K562 (cell line): ENCODE results near the gene TMEM184C. TPM values are rescaled to one million over a fixed set of nuclear protein-coding genes. Genes with fewer than 3 reads are reported as not detected.

ENCODE experiments used
- HDAC6 ChIP-seq: IDR thresholded peaks from 2 replicates; pipeline ENCODE4 v1.6.1; 2012; ENCODE audit warnings: low read depth, mild to moderate bottlenecking, control low read depth, inconsistent platforms, low read length, moderate library complexity
- MAFF ChIP-seq: IDR thresholded peaks from 2 replicates; pipeline ENCODE4 v1.6.1; 2012; ENCODE audit warnings: low read length, improper control_type of control experiment
- NFE2L1 ChIP-seq: fragments of 450-650 bp; IDR thresholded peaks from 2 replicates; pipeline ENCODE4 v1.6.1; 2016; ENCODE audit warnings: missing genetic modification characterization, low read depth, mild to moderate bottlenecking, missing compliant biosample characterization, moderate library complexity, borderline replicate concordance
- NR1H2 ChIP-seq: sonication (generic); formaldehyde crosslinking; IDR thresholded peaks from 2 replicates; pipeline ENCODE4 v1.4.0; 2020; ENCODE audit warnings: mild to moderate bottlenecking, missing genetic modification reagents
- NUFIP1 ChIP-seq: fragments of 450-650 bp; IDR thresholded peaks from 2 replicates; pipeline ENCODE4 v1.6.1; 2018; ENCODE audit not compliant: partially characterized antibody
- POLR3G ChIP-seq: IDR thresholded peaks from 2 replicates; pipeline ENCODE4 v1.6.1; 2011; ENCODE audit not compliant: insufficient read length, insufficient replicate concordance; ENCODE audit errors: extremely low read depth
- STAG1 ChIP-seq: sonication (generic); formaldehyde crosslinking; IDR thresholded peaks from 2 replicates; pipeline ENCODE4 v1.5.0; 2020; ENCODE audit warnings: missing genetic modification reagents, borderline replicate concordance
- TEAD4 ChIP-seq, 2 experiments: sonication (generic) in 1 of 2; formaldehyde crosslinking in 1 of 2; IDR thresholded peaks; 2 replicates each; pipeline versions ENCODE4 v1.6.1 to v1.8.0; 2012 to 2022; ENCODE audit warnings: borderline replicate concordance in 1 of 2, inconsistent platforms in 1 of 2, low read length in 1 of 2, mild to moderate bottlenecking in 1 of 2, missing genetic modification reagents in 1 of 2
- U2AF1 ChIP-seq: fragments of 200-400 bp; formaldehyde crosslinking; optimal IDR thresholded peaks from 2 replicates; pipeline ENCODE3; 2017; ENCODE audit warnings: mild to moderate bottlenecking, low read depth, low read length, moderate library complexity
- ZBTB1 ChIP-seq: sonication (generic); formaldehyde crosslinking; IDR thresholded peaks from 2 replicates; pipeline ENCODE4 v1.8.1; 2023; ENCODE audit warnings: missing genetic modification reagents, low read depth, mild to moderate bottlenecking, borderline replicate concordance
- ZNF239 ChIP-seq: fragments of 250-450 bp; sonication (Bioruptor Pico); IDR thresholded peaks from 2 replicates; pipeline ENCODE4 v1.4.0; 2020; ENCODE audit warnings: mild to moderate bottlenecking
- ZNF507 ChIP-seq: conservative IDR thresholded peaks from 2 replicates; pipeline ENCODE4 v1.6.1; 2017; ENCODE audit warnings: missing genetic modification characterization, missing compliant biosample characterization
- polyA plus RNA-seq, 8 experiments: library from polyadenylated mRNA; depleted of rRNA in 4 of 8; stranded (reverse) in 5 of 8; unstranded in 3 of 8; fragments of >200 nt; fragmentation: Nextera tagmentation in 2 of 8; fragmentation: Illumina TruSeq in 1 of 8; extraction: Ambion mirVana in 2 of 8; extraction: Trizol in 1 of 8; gene quantifications; 2 replicates each; pipeline versions ENCODE4 v1.2.1 to v1.2.3, GENCODE V29; 2011 to 2014; ENCODE audit warnings: inconsistent platforms in 1 of 8, missing spikeins in 1 of 8
- total RNA-seq, 7 experiments: library from RNA; depleted of rRNA in 6 of 7; stranded (reverse); fragments of >200 nt in 6 of 7; fragmentation: Illumina TruSeq in 2 of 7; extraction: Trizol in 2 of 7; gene quantifications; 2 replicates each; pipeline versions ENCODE4 v1.2.1 to v1.2.3, GENCODE V29; 2011 to 2021; ENCODE audit warnings: low replicate concordance in 1 of 7
- TF ChIP-seq, protein P1 (sequence below): fragments of 250-450 bp; sonication (Bioruptor Pico); IDR thresholded peaks from 2 replicates; pipeline ENCODE4 v1.5.0; 2022; ENCODE audit warnings: mild to moderate bottlenecking
- TF ChIP-seq, protein P2 (sequence below): fragments of 250-450 bp; sonication (Bioruptor Pico); IDR thresholded peaks from 2 replicates; pipeline ENCODE4 v1.8.0; 2021; ENCODE audit warnings: borderline replicate concordance, mild to moderate bottlenecking, moderate library complexity; ENCODE audit not compliant: poor library complexity, severe bottlenecking
- TF ChIP-seq, protein P3 (sequence below), 3 experiments: fragments of 200-800 bp in 1 of 3; fragments of 250-450 bp in 1 of 3; fragments of 450-650 bp in 1 of 3; sonication (Bioruptor Pico) in 1 of 3; sonication (Bioruptor generic) in 1 of 3; formaldehyde crosslinking in 1 of 3; IDR thresholded peaks; 2 replicates each; pipeline versions ENCODE4 v1.6.1 to v1.8.0; 2016 to 2022; ENCODE audit warnings: mild to moderate bottlenecking in 2 of 3, missing genetic modification characterization in 2 of 3, missing compliant biosample characterization in 1 of 3, moderate library complexity in 1 of 3
- TF ChIP-seq, protein P4 (sequence below), 2 experiments: IDR thresholded peaks; 2 replicates each; pipeline ENCODE4 v1.6.1; 2011; ENCODE audit warnings: borderline replicate concordance in 1 of 2, control low read depth in 1 of 2, low read depth in 1 of 2, low read length in 1 of 2, mild to moderate bottlenecking in 1 of 2, mixed read lengths in 1 of 2, moderate library complexity in 1 of 2; ENCODE audit not compliant: insufficient read depth in 1 of 2, insufficient read length in 1 of 2, poor library complexity in 1 of 2, severe bottlenecking in 1 of 2; ENCODE audit errors: extremely low read depth in 1 of 2

Gene TMEM184C
- total and polyA plus RNA-seq, 9 of the 15 experiments (the other 6 are each of a cell fraction or from before 2014, with no cell fraction given) = 3.9 to 24.2 (median 18.2) TPM

DNA sequence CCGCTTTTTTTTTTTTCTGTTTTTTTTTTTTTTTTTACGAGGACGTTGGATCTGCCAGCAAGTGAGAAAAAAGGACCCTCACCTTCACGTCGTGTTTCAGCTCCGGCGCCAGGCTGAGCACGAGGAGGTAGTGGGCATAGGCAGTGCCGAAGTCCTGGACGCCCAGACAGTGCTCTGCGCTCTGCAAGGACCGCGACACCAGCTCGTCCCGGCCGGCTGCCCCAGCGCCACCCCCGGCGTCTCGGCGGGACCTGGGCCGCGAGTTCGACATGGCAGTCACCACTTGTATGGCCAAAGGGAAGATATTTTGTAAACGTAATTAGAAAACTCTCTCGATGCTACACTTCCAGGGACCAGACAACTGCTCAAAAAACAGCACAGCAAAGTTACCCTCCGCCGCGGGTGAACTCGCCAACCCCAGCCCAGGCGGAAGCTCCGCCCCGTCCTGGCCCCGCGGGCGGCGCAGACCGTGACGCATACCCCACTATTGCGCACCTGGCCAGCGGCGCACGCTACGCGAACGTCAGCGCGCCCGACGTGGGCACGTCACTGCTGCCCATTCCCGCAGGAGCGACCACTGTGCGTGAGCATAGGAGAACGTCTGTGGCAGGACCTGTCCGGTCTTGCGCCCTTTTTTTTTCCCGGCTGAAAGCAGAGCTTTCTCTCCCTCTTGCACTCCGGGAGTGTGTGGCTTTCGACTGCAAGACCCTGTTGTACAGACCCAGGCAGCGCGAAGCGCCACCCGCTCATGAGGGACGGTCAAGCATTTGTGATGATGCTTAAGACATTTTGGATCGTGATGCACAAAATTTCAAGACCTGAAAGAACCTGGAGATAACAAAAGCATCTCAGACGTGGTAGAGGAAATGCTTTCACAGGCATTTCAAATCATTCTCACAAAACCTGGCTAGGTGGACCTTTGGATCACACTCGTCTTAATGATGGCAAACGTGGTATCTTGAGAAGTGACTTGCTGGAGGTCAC is 66.8 kb downstream of the TMEM184C start, which contains the start of gene PRMT9 (continued):
- TF ChIP-seq, protein P1, sequence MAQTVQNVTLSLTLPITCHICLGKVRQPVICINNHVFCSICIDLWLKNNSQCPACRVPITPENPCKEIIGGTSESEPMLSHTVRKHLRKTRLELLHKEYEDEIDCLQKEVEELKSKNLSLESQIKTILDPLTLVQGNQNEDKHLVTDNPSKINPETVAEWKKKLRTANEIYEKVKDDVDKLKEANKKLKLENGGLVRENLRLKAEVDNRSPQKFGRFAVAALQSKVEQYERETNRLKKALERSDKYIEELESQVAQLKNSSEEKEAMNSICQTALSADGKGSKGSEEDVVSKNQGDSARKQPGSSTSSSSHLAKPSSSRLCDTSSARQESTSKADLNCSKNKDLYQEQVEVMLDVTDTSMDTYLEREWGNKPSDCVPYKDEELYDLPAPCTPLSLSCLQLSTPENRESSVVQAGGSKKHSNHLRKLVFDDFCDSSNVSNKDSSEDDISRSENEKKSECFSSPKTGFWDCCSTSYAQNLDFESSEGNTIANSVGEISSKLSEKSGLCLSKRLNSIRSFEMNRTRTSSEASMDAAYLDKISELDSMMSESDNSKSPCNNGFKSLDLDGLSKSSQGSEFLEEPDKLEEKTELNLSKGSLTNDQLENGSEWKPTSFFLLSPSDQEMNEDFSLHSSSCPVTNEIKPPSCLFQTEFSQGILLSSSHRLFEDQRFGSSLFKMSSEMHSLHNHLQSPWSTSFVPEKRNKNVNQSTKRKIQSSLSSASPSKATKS (CRISPR knock-in tag) = no peak
- TF ChIP-seq ZNF239 (no peak), U2AF1 (no peak), HDAC6 (no peak), POLR3G (no peak), STAG1 (CRISPR knock-in tag) (no peak), NUFIP1 (no peak), ZBTB1 (CRISPR knock-in tag) (no peak), MAFF (no peak), NR1H2 (CRISPR knock-in tag) (0 out of 2 replicates have a peak, but pooled peaks have one; percentile 83), NFE2L1 (tag) (no peak), TEAD4 (IDR thresholded peaks at IDR 0.05; ENCODE audit: low read length) (peak; percentile 26), TEAD4 (CRISPR knock-in tag; IDR thresholded peaks at IDR 0.05; ENCODE audit: borderline replicate concordance) (no peak), ZNF507 (tag) (no peak)
- TF ChIP-seq, protein P2, sequence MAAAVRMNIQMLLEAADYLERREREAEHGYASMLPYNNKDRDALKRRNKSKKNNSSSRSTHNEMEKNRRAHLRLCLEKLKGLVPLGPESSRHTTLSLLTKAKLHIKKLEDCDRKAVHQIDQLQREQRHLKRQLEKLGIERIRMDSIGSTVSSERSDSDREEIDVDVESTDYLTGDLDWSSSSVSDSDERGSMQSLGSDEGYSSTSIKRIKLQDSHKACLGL = no peak
- TF ChIP-seq, protein P3, sequence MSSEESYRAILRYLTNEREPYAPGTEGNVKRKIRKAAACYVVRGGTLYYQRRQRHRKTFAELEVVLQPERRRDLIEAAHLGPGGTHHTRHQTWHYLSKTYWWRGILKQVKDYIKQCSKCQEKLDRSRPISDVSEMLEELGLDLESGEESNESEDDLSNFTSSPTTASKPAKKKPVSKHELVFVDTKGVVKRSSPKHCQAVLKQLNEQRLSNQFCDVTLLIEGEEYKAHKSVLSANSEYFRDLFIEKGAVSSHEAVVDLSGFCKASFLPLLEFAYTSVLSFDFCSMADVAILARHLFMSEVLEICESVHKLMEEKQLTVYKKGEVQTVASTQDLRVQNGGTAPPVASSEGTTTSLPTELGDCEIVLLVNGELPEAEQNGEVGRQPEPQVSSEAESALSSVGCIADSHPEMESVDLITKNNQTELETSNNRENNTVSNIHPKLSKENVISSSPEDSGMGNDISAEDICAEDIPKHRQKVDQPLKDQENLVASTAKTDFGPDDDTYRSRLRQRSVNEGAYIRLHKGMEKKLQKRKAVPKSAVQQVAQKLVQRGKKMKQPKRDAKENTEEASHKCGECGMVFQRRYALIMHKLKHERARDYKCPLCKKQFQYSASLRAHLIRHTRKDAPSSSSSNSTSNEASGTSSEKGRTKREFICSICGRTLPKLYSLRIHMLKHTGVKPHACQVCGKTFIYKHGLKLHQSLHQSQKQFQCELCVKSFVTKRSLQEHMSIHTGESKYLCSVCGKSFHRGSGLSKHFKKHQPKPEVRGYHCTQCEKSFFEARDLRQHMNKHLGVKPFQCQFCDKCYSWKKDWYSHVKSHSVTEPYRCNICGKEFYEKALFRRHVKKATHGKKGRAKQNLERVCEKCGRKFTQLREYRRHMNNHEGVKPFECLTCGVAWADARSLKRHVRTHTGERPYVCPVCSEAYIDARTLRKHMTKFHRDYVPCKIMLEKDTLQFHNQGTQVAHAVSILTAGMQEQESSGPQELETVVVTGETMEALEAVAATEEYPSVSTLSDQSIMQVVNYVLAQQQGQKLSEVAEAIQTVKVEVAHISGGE (CRISPR knock-in tag; IDR thresholded peaks at IDR 0.05) = peak in 1 of 3 experiments; percentile 52; a peak in 1 of 6 replicates
- TF ChIP-seq, protein P4, sequence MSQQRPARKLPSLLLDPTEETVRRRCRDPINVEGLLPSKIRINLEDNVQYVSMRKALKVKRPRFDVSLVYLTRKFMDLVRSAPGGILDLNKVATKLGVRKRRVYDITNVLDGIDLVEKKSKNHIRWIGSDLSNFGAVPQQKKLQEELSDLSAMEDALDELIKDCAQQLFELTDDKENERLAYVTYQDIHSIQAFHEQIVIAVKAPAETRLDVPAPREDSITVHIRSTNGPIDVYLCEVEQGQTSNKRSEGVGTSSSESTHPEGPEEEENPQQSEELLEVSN (IDR thresholded peaks at IDR 0.05; ENCODE audit: borderline replicate concordance in 1 of 2, extremely low read depth in 1 of 2, insufficient read depth in 1 of 2, insufficient read length in 1 of 2, low read depth in 1 of 2, low read length in 1 of 2, poor library complexity in 1 of 2, severe bottlenecking in 1 of 2) = peak; percentile 19 to 38
